Stimulated activated CD4-positive, alpha-beta T cell treated with anti-CD3 and anti-CD28 coated beads, Interleukin-1b, Interleukin-23, amount 100 ng/mL, for 1 hour (primary cell): ENCODE data around the gene TSHR.
"Not testable (repeated sequence)": the region's sequence is repeated elsewhere in the genome, so short reads cannot be mapped to it uniquely, and the experiment has no call there.

Experiments used
- DNase-seq, 2 donors: peaks; one replicate each; pipeline ENCODE4 v3.0.0-alpha.2; 2020; ENCODE audit warnings: low read depth in 2 of 2

The TSHR gene

DNA sequence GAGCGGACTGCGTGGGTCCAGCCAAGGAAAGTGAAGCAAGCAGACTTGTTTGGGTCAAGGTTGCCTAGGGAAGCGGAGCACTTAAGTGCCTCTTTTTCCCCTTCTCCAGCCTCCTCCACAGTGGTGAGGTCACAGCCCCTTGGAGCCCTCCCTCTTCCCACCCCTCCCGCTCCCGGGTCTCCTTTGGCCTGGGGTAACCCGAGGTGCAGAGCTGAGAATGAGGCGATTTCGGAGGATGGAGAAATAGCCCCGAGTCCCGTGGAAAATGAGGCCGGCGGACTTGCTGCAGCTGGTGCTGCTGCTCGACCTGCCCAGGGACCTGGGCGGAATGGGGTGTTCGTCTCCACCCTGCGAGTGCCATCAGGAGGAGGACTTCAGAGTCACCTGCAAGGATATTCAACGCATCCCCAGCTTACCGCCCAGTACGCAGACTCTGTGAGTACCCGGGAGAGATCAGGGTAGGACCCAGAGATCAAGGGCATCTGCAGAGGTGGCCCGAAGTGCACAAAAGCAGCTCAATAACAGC lies at the start of gene TSHR:
Gene TSHR (plus strand): TSS at position 206 of the 526 bp plus-strand sequence. CDS start 60 bp downstream, at position 266.
- no peak for DNase-seq

DNA sequence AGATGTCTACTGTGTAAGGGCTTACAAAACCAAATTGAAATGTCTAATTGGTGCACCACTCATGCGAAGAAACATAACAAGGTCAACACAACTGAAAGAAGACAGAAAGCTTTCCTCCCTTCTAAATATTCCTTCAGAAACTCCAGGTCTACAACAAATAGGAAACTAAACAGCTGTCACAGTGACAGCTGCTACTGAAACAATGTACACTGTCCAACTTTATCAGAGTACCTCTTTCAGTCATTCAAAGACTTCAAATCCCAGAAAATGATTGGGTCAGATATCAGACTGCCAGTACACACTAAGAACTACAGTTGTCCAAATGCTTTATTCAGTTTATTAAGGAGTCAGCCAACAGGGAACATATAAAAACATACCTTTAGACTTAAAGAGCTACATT lies 49.1 kb upstream of the TSHR start:
- no peak for DNase-seq

- DNase-seq: no peak
These were observed 48.5 kb upstream of the TSHR start for GRCh38 chr14:80906946-80907345.

GRCh38 chr14:80912013-80912412 lies 43.4 kb upstream of the TSHR start:
- DNase-seq: not testable (repeated sequence)

DNA sequence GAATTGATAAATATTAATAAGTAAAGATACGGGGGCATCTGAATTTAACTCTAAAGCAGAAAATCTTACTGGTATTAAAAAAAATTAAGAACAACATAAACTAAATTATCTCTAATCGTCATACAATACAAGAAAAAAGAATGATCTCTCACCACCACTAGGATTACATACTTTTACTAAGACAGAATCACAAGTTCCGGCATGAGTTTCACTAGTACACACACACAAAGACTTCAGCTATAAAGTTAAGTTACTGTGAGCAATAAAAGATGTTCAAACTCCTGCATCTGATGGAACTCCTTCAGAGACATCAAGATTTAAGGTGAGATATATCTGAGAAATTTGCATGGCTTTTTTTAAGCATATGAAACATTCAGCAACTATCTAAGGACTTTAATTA lies 35.8 kb upstream of the TSHR start:
- no peak for DNase-seq

DNA sequence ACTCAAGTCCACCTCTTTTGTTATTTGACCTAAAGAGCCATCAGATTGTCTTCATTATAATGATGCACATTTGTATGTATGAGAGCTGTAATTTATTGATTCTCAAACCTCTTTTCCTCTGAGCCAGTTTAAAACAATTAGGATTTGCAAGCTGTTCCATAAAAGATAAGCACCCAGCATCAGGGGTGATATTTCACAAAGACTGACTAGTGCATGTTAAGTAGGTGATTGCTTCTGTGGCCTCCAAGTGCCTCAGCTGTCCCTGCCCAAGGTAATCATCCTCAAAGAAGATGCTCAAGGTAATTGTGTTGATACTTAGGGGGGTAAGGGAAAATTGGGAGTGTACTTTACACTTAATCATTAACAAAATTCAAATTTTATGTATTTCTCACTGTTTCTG lies 32.1 kb upstream of the TSHR start:
- DNase-seq: no peak

- DNase-seq: no peak
These were observed 30.9 kb upstream of the TSHR start for GRCh38 chr14:80924365-80925103.

DNA sequence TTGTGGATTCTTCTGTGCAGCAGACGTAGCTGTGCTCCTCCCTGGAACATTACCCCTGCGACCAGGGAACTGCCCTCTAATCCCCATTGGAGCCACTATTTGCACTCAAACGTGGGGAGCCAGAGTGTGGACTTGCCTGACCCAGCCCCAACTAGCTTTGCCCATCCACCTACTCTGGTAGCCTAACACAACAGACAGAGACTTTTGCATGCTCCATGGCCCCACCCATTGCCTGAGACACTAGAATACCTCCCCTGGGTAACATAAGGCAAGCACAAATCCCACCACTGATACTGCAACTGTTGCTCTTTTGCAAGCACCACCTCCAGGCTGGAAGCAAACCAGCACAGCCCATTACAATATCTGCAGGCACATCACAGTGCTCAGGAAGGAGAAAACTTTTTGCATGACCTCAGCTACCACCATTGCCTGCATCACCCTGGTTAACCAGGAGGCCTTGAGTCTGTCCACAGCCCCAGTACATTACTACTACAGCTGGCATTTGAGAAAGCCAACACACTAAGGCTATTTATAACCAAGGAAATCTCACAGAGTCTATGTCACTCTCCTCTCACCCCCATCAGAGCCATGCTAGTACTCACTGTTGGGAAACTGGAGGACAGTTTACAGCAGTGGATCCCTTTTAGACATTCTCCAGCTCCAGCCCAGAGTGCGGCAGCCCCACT lies 28.9 kb upstream of the TSHR start:
- DNase-seq: no peak

- no peak for DNase-seq
These were observed 28.1 kb upstream of the TSHR start for GRCh38 chr14:80927083-80927989.

GRCh38 chr14:80930095-80930494 lies 25.3 kb upstream of the TSHR start:
- DNase-seq: no peak

- DNase-seq: no peak
These were observed 24.5 kb upstream of the TSHR start for GRCh38 chr14:80930836-80931389.

- DNase-seq: no peak
These were observed 22.1 kb upstream of the TSHR start for GRCh38 chr14:80933282-80933681.

- no peak for DNase-seq
These were observed 21.7 kb upstream of the TSHR start for GRCh38 chr14:80933686-80934085.

DNA sequence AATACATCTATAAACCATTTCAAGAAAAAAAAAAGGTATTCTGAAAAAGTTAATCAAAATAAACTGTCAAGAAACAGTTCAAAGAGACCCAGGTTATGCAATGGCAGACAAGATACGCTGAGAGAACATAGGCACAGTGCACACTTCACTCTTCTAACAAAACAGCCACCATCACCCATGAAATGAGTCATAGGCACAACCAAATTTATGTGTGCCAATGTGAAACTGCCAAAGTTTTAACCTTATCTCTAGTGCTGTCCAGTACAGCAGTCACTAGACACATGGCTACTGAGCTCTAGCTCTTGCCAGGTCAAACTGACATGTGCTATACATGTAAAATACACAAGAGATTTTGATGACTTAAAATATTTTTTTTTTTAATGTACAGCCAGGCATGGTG lies 15.3 kb upstream of the TSHR start:
- DNase-seq: no peak

GRCh38 chr14:80941241-80942185 lies 13.9 kb upstream of the TSHR start, which contains the start of gene CEP128:
TSS of gene CEP128 (minus strand) at chr14:80941738.
- DNase-seq: peak; percentile 50 to 66

DNA sequence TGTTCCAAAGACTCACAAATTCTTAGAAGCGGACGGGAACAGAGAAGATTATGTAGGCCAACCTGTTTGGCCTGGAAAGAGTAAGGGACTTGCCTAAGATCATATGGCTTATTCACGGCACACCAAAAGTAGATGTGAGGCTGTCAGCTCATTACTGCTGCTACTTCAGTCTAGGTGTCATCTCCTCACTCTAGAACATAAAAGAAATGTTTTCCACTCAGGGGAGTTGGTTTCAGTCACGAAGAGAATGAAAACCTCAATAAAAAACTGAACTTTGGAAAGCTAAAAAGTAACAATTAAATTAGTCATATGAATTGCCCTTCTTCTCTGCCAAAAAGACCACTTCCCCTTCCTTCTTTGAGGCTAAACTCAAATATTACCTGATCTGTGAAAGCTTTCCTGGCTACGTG lies 13.2 kb upstream of the TSHR start:
- DNase-seq: no peak

- no peak for DNase-seq
These were observed 10.4 kb upstream of the TSHR start for GRCh38 chr14:80944861-80945617.

GRCh38 chr14:80946187-80946586 lies 9.2 kb upstream of the TSHR start:
- DNase-seq: no peak

DNA sequence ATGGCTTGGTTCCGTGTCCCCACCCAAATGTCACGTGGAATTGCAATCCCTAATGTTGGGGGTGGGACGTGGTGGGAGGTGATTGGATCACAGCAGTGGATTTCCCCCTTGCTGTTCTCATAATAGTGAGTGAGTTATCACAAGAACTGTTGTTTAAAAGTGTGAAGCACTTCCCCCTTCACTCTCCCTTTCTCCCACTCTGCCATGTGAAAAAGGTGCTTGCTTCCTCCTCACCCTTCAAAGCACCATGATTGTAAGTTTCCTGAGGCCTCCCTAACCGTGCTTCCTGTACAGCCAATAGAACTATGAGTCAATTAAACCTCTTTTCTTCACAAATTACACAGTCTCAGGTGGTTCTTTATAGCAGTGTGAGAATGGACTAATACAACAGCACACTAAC lies 8.6 kb upstream of the TSHR start:
- DNase-seq: no peak

- DNase-seq: no peak
These were observed 7.1 kb upstream of the TSHR start for GRCh38 chr14:80948291-80948690.
